Renal pelvis (tissue), 4 donors: ENCODE measurements around the gene ZNF512. TPM values are rescaled to one million over a fixed set of nuclear protein-coding genes. Genes with fewer than 3 reads are reported as not detected.
"Not testable (repeated sequence)": the region's sequence is repeated elsewhere in the genome, so short reads cannot be mapped to it uniquely, and the experiment has no call there.

Experiments
- DNase-seq: peaks from one replicate; pipeline ENCODE4 v3.0.0-alpha.2; 2013
- polyA plus RNA-seq, 3 donors: library from polyadenylated mRNA; unstranded; fragments of 120-200 nt; gene quantifications; one replicate each; pipeline ENCODE4 v1.2.1, GENCODE V29; 2013; ENCODE audit not compliant: insufficient read length in 3 of 3

ZNF512 gene
- polyA plus RNA-seq, 3 donors: 72.1 to 84.9 (median 75.1) TPM

DNA sequence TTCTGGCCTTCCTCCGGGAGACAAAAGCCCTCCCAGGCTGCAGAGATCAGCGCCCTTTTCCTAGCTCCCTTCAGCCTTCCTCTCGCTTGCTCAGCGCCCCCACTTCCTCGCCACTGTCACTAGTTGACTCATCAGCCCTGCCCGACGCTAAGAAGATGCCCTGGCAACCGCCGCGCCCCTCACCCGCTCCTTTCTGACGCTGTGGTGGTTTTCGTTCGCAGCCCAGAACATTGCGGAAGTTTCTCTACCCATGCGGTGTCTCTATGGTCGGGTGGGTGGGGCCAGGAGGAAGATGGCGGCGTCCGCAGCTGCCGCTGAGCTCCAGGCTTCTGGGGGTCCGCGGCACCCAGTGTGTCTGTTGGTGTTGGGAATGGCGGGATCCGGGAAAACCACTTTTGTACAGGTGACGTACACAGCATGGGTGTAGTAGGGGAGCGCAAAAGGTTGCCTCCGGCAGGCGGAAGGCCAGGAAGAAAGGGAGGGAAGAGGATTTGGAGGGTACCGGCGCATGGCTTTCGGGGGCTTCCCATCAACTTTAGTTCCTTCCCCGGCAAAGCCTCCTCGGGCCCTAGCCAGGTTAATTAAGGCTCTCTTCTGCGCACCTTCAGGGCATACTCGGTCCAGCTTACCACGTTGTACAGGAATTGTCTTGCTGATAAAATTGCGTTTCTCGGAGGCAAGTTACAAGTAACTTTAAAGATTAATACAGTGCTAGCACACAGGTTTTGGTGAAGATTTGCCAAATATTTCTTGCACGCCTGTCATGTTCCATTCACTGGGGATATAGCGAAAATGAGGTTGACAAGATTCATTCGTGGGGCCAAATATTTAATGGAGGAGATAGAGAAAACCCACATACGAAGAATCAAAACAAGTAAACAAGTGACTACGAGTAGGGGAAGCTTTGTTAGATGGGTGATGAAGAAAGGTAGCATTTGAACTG lies 46.2 kb downstream of the ZNF512 start, which contains the start of the genes CCDC121 and GPN1:
Gene CCDC121, minus strand, starts transcription at position 246 of the 943 bp plus-strand sequence. CDS start 1,213 bp downstream, outside the sequence.
Gene GPN1, plus strand, starts transcription at position 284 of the 943 bp plus-strand sequence. Its CDS starts 9 bp downstream, at position 293.
- DNase-seq: peak; percentile 83

DNA sequence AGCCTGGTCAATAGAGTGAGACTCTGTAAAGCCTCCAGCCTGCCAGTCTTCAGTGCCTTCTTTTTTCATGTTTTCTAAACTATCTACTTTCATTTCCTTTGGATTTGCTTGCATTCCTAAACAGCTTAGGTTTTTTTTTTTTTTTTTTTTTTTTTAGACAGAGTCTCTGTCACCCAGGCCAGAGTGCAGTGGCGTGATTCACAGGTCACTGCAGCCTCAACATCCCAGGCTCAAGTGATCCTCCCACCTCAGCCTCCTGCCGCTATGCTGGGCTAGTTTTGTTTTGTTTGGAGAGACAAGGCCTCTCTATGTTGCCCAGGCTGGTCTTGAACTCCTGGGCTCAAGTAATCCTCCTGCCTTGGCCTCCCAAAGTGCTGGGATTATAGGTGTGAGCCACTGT lies 47.4 kb downstream of the ZNF512 start:
- DNase-seq: not testable (repeated sequence)

DNA sequence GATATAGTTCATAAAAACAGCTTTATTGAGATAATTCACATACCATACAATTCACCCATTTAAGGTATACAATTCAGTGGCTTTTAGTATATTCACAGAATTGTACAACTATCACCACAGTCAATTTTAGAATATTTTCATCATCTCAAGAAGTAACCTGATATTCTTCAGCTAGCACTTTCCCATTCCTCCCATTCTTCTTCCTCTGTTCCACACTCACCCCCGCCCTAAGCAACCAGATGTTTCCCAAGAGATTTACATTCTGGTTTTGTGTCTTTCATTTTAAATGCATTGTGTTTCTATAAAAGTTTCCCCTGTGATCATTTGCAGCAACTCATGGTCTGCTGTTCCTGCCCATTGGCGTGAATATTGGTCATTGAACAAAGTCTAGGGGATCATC lies 51.4 kb downstream of the ZNF512 start:
- DNase-seq: no peak

DNA sequence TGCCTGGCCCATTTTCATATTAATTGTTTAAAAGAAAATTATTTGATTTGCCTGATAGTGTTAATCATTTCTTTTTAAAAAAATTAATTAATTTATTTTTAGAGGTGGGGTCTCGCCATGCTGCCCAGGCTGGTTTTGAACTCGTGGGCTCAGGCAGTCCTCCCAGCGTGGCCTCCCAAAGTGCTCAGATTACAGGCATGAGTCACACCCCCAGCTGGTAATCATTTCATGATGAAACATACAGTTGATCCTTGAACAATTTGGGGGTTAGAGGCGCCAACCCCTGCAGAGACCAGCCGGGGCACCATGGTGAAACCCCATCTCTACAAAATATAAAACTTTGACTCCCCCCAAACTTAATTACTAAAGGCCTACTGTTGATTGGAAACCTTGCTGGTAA lies 53.9 kb downstream of the ZNF512 start:
- no peak for DNase-seq

DNA sequence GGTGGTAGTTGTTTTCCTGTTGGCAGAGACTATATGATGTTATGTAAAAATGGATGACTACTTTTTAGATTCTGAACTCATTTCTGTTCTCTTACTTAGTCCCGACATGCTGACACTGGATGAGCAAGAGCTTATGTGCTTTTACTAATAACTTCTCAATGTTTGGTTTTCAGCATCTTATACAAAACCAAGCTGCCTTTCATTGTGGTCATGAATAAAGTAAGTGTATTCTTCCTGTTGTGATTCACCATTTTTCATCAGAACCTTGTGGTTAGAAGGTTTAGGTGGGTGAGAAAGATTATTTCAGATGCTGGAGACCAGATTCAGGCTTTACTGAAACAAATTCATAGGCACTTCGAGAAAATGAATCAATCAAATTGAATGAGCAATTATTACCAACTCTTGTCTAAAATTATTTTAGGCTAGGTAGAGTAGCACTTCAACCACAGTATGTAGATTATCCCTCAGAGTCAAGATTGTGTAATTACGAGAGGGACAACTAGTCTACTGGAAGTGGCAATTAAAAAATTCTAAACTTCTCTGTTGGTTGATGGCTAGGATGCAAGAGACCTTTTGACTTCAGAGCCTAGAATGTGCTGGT lies 55.3 kb downstream of the ZNF512 start:
- no peak for DNase-seq

DNA sequence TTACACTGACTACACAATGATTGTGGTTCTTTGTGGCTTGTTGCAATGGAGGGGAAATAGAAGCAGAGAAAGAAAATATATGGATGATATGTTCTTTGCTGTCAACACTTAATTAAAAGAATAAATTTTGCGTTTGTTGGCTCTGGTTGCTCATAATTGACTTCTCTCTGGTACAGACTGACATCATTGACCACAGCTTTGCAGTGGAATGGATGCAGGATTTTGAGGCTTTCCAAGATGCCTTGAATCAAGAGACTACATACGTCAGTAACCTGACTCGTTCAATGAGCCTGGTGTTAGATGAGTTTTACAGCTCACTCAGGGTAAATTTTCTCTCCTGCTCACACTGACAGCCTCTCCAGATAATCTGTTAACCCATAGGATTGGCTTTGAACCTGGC lies 55.9 kb downstream of the ZNF512 start:
- no peak for DNase-seq

DNA sequence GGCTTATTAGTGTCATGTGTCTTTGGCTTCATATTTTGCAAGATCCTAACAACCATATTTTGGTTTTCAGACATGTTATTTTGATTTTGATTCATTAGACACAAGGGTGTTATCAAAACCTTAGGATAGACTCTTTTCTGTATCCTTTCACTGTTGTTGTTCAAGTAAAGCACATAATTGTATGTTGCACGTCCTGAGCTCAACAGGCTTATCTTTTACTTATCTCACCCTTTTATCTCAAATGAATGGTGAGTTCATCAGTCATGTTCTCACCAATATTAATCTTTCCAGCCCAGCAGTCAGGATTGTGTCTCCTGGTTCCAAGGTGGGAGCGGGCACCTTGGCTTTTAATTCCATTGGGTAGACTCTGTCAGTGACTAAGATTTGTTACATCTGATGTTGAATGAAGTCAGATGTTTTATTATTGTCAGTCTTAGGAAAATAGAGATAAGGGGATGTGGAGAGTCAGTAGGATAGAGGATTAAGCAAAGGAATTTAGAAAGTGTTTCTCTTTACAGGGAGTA lies 57.9 kb downstream of the ZNF512 start:
- DNase-seq: no peak

DNA sequence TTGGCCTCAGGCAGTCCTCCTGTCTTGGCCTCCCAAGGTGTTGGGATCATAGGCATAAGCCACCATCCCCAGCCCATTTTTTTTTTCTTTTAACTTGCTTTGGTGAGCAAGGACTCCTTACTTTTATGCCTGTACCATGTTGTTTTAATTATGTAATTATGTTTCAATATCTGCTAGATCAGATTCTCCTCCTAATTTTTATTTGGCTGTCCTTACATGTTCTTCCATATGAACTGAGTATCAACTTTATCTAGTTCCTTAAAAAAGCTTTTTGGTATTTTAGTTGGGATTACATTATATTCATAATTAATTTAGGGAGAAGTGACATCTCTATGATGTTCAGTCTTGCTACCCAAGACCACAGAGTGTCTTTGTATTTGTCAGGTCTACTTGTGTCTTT lies 62.4 kb downstream of the ZNF512 start:
- no peak for DNase-seq

DNA sequence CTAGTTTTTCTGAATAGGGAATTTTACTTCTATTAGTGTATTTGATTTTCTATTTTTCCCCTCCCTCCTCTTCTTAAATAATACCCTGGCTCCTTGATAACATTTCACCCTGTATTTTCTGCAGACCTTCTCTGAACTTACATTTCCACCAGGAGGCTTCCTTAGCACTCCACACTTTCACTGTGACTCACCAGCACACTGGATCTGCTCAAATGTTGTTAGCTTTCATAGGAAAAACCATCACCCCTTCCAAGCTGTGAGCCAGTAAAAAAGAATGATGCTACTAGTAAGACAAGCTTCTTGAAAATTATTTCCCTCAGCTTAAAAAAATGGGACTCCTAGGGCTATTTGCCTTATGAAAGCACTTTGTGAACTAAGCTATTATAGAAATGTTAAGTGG lies 64.4 kb downstream of the ZNF512 start:
- DNase-seq: no peak

DNA sequence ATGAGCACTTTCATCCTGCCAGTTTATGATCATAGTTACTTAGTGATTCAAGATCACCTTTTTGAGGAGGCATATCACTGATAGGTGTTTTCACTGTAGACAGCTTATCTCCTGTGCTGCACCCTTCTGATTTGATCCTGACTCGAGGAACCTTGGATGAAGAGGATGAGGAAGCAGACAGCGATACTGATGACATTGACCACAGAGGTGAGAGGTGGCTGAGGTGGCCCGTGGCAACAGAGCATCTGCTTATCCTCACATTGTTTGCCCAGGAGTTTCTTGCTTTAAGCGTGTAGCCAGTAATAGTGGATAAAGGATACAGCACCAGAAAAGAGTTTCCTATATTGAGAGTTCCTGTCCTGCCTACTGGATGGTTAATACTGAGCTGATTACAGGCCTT lies 64.9 kb downstream of the ZNF512 start:
- no peak for DNase-seq

DNA sequence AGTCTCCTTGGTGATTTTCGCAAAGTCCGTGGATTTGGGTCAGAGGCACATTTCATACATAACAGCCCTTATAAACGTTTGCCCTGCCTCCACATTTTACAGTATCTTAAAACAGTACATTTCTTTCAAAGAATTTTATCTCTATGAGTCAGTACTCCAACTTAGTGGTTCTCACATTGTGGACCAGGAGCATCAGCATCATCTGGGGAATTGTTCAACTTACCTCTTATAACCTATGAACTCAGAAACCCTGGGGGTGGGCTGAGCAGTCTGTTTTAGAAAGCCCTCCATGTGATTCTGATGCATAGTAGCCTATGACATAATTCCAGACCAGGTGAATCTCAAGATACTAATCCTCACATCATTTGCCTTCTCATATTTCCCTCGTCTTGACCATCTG lies 68.2 kb downstream of the ZNF512 start:
- DNase-seq: no peak

DNA sequence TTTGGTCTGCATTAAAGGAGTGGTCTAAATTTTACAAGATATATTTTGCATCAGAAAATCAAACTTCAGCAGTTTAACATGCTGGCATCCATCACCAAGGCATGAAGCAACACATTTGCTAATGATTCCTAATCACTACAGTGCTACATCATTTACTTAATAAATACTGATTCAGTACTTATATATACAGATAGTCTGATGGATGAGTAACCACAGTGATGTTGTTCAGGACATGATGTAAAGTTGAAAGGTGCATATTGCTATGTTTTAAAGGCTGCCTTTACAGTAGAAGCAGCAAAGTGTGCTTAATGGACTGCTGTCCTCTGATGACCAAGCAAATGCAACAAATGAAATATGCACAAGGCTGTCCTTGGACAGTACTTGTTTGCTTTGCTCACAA lies 69.5 kb downstream of the ZNF512 start:
- DNase-seq: no peak

DNA sequence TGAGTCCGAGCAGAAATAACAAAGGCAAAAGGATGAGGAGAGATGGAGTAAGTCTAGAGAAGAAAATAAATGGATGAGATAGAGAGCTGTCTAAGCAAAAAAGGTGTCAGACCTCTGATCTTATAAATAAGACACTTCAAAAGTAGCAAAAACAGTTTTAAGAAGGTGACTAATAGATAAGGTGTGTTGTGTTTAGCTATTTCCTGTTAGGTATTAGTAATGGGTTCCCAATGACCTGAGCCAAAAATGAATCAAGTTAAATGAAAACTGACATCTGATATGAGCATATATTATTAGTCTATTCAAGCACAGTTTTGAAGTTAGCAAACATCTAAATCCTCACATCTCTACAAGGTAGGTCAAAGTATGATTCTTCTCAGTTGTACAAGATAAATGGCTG lies 69.9 kb downstream of the ZNF512 start:
- DNase-seq: no peak

DNA sequence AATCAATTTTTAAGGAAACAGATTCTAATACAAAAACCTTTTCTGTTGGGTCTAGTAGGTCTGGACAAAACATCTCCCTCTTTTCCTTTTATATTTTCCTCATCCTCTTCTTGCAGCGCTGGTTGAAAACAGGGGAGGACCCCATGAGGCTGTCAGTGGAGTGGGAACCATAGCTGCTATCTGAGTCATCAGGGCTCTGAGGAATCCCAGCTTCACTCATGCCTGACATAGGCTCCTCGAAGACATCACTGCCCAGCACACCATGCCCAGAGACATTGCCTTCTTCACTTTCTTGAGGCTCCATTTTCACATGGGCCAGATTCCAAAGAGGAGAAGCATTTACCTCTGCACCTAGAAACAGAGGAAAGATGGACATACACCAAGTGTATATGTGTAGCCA lies 70.6 kb downstream of the ZNF512 start:
- no peak for DNase-seq

DNA sequence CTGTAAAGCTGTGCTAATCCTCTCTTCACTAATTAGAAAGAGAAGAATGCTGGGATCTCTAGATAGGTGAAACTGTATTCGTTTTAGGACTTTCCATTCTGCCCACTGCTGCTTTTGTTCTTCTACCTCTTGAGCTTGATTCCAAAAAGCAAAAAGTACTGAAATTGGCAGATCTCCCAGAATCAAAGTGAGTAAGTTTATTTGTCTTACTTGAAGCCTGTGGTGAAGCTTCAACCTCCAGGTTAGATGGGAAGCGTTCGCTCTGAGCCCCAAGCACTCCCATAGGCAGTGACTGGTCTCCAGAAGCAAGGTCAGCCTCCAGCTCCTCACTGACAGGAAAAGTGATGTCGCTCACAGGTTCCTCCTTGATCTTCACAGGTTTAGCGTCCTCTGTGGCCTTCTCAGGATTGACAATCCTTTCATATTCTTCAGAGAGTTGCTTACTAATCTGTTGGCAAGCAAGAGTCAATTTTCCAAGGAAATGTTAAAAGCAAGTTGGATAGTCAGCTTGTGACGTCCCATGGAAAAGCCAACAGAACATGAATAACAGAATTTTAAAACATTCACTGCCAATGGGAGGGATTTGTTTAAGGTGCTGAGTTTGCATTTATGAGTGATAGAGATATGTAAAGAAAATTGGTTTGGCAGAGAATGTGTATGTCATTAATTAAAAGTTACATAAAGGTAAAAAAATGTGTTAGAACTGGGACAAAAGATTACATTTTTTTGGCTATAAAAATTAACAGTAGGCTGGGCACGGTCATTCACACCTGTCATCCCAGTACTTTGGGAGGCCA lies 72.5 kb downstream of the ZNF512 start:
- no peak for DNase-seq

DNA sequence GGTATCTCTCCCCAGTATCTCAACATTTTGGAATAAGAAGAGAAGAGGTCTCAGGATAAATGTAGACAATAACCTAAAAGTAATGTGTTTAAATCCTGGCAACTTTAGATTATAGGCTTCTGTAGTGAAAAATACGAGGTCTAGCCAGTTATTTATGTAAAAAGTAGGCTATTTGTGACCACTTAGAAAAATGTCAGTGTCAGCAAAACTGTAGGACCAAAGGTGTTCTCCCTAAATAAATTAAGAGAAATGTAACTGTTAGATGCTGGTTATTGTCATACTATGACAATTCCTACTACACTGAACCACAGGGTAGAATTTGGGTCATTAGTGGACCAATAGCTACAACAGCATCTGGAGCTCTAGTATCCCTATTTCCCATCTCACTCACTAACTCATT lies 78.5 kb downstream of the ZNF512 start:
- no peak for DNase-seq

DNA sequence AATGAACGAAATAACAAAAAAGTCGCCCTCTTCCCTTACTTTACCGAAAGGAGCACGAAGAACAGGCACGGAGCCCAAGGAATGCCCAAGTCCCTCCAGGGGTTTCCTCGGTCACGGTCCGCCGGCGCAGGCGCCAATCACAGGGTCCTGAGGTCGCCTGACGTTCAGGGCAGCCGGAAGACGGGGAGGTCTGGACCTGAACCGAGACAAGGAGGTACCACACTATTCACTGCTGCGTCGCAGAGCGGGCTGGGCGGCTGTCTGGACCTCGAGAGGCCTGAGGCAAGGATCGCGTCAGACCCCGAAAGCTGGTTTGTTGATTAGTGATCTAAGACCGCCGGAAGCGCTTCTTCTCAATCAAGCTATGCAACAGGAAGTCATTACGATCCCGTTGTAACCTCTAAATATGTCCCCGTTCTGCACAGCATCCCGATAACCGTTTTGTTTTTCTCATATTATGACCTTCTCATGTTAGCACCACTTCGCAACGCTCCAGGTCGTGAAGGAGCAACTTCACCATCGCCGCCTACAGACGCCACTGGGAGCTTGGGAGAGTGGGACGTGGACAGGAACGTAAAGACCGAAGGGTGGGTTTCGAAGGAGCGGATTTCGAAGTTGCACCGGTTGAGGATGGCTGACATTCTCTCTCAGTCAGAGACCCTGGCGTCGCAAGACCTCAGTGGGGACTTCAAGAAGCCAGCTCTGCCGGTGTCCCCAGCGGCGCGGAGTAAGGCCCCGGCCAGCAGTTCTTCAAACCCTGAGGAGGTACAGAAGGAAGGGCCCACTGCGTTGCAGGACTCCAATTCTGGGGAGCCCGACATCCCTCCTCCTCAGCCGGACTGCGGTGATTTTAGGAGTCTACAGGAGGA lies 80.7 kb downstream of the ZNF512 start, which contains the start of the genes SLC4A1AP and SUPT7L:
Gene SLC4A1AP, plus strand, starts transcription at position 605 of the 869 bp plus-strand sequence. Its CDS starts 26 bp downstream, at position 631.
Gene SUPT7L, minus strand, starts transcription at position 330 of the 869 bp plus-strand sequence. CDS start 1,422 bp downstream, outside the sequence.
- DNase-seq: peak; percentile 84

DNA sequence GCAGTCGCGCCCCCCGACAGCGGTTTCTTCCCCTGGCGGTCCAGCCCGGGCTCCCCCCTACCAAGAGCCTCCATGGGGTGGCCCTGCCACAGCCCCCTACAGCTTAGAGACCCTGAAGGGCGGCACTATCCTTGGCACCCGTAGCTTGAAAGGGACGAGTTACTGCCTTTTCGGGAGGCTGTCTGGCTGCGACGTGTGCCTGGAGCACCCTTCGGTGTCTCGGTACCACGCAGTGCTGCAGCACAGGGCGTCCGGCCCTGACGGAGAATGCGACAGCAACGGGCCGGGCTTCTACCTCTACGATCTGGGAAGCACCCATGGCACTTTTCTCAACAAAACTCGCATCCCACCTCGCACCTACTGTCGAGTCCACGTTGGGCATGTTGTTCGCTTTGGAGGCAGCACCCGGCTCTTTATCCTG lies 81.3 kb downstream of the ZNF512 start:
- no peak for DNase-seq

DNA sequence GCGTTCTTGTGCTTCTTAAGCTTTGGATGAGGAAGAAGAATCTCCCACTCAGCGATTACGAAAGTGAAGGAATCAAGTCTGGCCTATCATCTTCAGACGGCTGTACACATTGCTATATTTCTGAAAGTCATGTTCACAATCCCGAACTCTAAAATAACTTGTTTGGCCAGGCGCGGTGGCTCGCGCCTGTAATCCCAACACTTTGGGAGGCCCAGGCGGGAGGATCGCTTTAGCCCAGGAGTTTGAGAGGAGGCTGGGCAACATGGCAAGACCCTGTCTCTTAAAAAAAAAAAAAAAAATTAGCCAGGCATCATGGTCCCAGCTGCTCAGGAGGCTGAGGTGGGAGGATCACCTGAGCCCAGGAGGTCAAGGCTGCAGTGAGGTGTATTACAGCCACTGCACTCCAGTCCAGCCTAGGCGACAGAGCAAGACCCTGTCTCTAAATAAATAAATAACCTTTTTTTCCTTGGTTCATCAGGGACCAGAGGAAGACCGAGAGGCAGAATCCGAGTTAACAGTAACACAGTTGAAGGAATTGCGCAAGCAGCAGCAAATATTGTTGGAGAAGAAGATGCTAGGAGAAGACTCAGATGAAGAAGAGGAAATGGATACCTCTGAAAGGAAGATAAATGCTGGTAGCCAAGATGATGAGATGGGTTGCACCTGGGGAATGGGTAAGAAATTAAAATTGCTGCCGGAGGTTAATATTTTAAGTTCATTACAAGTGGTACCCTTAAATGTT lies 82.0 kb downstream of the ZNF512 start:
- DNase-seq: no peak

DNA sequence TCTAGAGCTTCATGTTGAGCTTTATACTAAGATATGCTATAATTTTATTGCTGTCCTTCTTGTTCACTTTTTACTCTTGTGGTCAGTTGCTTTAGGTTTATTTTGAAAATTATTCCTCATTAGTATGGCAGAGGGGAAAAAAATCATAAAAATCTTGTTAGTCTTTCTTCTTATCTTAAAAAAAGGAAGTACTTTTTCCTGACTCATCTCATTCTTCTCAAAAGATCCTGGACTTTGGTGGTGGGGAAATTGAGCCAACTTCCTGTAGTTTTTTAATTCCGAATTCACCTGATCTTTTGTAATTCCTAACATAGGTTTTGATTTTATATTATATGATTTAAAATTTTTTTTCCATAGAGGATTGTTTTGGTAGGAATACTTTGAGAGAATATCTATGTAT lies 84.6 kb downstream of the ZNF512 start:
- DNase-seq: no peak
